ENCODE measurements around the gene P2RX5.
A peak's percentile ranks its signal among the peaks of the same experiment; 100 is the strongest.

The P2RX5 gene

GRCh38 chr17:3655766-3656165, 40.2 kb downstream of the P2RX5 start:
- no peak for DNase-seq

DNA sequence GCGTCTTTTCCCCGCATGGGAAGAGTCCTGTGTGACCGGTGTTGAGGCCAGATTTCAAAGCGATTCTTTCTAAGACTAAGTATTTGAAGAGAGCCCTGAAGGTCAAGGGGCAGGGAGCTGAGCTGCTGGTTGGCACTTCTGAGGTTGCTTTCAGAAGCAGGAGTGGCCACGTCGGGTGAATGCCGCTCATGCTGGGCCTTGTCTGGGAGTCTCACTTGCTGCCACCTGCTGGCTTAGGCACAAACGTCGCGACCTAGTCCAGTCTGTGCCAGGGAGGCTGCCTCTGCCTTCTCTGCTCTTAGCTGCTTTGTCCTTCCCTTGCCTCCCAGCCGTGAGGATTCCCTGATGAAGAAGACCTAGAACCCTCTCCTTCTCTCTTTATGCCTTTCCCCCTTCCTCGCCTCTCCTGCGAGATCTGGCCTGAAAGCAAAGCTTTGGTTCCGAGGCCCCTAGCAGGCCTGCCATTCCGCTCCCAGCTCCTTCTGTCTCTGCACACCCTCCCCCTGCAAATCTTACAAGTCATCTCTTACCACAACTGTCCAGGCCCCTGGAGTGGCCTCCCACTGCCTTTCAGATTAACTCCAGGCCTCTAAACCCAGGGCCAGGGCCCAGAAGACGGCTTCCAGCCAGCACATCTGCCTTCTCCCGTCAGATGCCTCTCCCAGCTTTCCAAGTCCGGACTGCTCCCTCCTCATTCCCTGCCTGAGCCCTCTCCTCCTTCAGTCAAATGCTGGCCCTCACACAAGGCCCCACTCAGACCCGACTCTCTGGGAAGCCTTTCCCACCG, 48.0 kb downstream of the P2RX5 start:
- peak; percentile 28 for DNase-seq

DNA sequence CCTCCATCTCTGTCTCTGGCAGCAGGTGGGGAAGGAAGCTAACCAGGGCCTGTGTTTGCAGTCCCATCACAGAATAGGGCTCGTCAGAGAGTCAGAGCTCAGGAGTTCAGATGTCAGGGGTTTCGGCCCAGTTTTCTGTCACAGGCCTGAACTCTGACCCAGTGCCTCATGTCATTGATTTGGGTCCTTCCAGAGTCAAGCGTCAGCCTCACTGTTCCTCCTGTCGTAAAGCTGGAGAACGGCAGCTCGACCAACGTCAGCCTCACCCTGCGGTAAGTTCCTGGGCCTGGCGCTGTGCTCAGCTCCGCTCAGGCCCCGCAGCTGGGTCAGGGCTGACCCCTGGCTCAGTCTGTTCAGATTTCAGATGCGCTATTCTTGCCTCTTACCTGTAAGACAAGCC, 48.7 kb downstream of the P2RX5 start:
- no peak for DNase-seq

GRCh38 chr17:3645310-3645709, 50.6 kb downstream of the P2RX5 start:
- DNase-seq, result no peak

DNA sequence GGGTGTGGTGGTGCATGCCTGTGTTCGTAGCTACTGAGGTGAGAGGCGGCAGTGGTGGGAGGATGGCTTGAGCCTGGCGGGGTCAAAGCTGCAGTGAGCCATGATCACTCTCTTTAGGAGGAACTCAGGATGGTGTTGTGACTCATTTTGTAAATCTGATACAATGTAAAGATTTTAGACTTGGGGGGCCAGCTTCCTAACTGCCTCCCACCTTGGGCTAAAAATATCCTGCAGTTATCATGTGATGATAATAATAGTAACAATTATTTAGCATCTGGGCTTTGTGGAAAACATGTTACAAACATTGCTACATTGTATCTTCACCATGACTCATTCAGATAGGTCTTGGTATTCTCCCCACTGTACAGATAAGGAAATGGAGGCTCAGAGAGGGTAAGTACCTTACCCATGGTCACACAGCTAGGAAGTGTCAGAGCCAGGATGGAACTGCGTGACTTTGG, 52.0 kb downstream of the P2RX5 start:
- no peak for DNase-seq

GRCh38 chr17:3641717-3642486, 54.1 kb downstream of the P2RX5 start:
- DNase-seq, result peak; percentile 50

GRCh38 chr17:3641014-3641413, 54.9 kb downstream of the P2RX5 start:
- DNase-seq, result no peak

GRCh38 chr17:3639981-3640596, 55.9 kb downstream of the P2RX5 start:
- no peak for DNase-seq

DNA sequence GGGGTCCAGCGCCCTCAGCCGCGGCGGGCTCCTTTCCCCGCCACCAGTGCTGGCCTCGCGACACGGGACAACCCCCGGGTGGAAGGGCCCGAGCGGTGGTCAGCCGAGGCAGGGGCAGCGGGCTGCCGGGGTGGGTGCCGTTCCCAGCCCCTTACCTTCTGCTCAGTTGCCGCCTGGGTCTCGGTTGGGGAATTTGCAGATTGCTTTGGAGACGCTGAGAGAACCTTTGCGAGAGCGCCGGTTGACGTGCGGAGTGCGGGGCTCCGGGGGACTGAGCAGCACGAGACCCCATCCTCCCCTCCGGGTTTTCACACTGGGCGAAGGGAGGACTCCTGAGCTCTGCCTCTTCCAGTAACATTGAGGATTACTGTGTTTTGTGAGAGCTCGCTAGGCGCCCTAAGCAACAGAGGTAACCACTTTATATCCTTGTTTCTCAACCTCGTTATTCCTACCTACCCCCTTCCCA, 59.0 kb downstream of the P2RX5 start:
- no peak for DNase-seq

GRCh38 chr17:3636154-3636907, 59.6 kb downstream of the P2RX5 start, which contains the start of the genes CTNS and SHPK:
Gene CTNS, plus strand, starts transcription at chr17:3636760. Its CDS starts 3,447 bp downstream, at chr17:3640207.
Gene SHPK, minus strand, starts transcription at chr17:3636250. Its CDS starts 31 bp downstream, at chr17:3636219.
- peak; percentile 88 for DNase-seq

- no peak for DNase-seq
Measured at GRCh38 chr17:3635474-3636153, 60.3 kb downstream of the P2RX5 start.

GRCh38 chr17:3632287-3632686, 63.7 kb downstream of the P2RX5 start:
- DNase-seq, result no peak

GRCh38 chr17:3630781-3631180, 65.2 kb downstream of the P2RX5 start:
- no peak for DNase-seq

DNA sequence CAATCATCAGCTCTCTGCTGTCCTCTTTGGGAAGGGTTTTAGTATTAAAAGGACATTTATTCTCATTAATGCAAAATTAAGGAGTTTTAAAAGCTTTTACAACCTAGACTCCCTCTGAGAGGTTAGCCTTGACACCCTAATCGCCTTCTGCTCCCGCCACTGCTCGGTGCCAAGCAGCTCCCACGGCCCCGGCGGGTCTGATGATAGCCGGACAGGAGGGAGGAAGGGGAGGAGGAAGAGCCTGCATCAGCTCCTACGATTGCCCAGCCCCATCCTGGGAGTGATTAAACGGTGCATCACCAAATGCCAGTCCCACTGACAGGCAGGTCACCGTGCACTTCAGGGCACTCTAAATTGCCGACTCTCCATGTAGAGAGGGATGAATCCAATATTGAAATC, 68.2 kb downstream of the P2RX5 start:
- no peak for DNase-seq

DNA sequence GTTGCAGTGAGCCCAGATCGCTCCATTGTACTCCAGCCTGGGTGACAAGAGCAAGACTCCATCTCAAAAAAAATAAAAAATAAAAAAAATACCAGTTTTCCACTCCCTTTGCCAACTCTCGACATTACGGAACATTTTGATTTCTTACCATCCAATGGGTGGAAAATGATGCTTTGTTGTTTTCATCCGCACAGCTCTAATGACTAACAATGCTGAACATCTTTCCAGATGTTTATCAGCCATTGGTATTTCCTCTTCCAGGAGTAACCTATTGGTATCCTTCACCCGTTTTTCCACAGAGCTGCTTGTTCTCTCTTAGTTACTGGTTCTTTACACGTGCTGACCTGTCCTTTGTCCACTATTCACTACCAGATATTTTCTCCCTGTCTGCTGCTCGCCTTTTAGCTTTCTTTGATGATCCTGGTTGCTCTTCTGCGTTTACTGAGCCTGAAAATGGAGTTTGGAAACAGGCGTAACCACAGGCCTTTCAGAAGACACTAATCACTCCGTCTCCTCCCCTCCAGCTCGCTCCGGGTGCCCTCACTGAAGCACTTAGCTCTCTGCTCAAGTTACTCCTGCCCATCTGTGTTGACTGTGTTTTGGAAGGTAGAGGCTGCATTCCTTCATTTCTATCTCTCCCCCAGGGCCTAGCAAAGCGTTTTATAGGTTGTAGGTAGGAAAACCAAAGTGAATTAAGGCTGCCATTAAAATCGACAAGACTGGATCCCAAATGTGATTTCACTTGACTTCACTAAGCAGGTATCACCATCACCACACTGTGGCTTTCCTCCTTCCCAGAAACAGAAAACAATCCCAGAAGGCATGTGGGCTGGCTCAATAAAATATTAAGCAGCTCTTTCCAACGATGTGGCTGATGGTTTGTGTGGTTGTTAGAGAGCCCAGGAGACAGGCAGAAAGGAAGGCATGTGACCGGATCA, 68.9 kb downstream of the P2RX5 start:
- DNase-seq, result no peak
